Activated naive CD8-positive, alpha-beta T cell treated with anti-CD3 and anti-CD28 coated beads, Interleukin-2, amount 10 ng/mL, durations not matched to agents 7 days and 5 days (primary cell): ENCODE data around the gene GIGYF2. TPM values are rescaled to one million over a fixed set of nuclear protein-coding genes. Genes with fewer than 3 reads are reported as not detected.
A peak's percentile ranks its signal among the peaks of the same experiment; 100 is the strongest.

Source experiments
- ATAC-seq: fragments of 150-1000 bp; cut with Tn5 transposase; one replicate; pipeline ENCODE4 v1.10.0; 2021; ENCODE audit warnings: low read depth, moderate library complexity
- POLR2A ChIA-PET: fragments of 350-600 bp; sonication (Branson Sonifier 250); formaldehyde crosslinking; loops from one replicate; lab custom pipeline; 2021; ENCODE audit warnings: antibody characterized with exemption; lab: Charles Lee
- DNase-seq: peaks from one replicate; pipeline ENCODE4 v3.0.0; 2021
- H3K27ac Mint-ChIP-seq: one replicate; pipeline ENCODE4 v1.8.0; 2022; ENCODE audit warnings: mild to moderate bottlenecking, mixed read lengths
- H3K27me3 Mint-ChIP-seq: one replicate; pipeline ENCODE4 v1.8.0; 2022; ENCODE audit warnings: mild to moderate bottlenecking, moderate library complexity, mixed read lengths
- H3K36me3 Mint-ChIP-seq: one replicate; pipeline ENCODE4 v1.8.0; 2021; ENCODE audit warnings: mild to moderate bottlenecking, mixed read lengths
- H3K4me1 Mint-ChIP-seq: one replicate; pipeline ENCODE4 v1.8.0; 2021; ENCODE audit warnings: mixed read lengths
- H3K4me3 Mint-ChIP-seq: one replicate; pipeline ENCODE4 v1.8.0; 2022; ENCODE audit warnings: mild to moderate bottlenecking, moderate library complexity, mixed read lengths
- H3K9me3 Mint-ChIP-seq: one replicate; pipeline ENCODE4 v1.8.0; 2021; ENCODE audit warnings: mixed read lengths
- total RNA-seq, 2 experiments: library from RNA; stranded (reverse); gene quantifications; one replicate each; pipeline ENCODE4 v1.2.3, GENCODE V29; 2021

Gene GIGYF2
- total RNA-seq = 10 to 100 TPM; 66.8 to 67.5 TPM

- peak within 1 kb of the TSS; percentile 92 for H3K4me3 Mint-ChIP-seq
- peaks cover 27% of the 10 kb centered on the region for H3K4me1 Mint-ChIP-seq
- POLR2A ChIA-PET = interaction anchor here (0.7 to 1.1 kb wide), 3 partner anchors 11 to 364 kb away, joined by 3 to 4 read pairs (median 4); no protein-coding TSS in a partner anchor
- H3K27ac Mint-ChIP-seq = peak within 1 kb of the TSS; percentile 84
- H3K27me3 Mint-ChIP-seq = no peaks in the 10 kb centered on the region
- H3K36me3 Mint-ChIP-seq = peaks cover 11% of the 10 kb centered on the region
- DNase-seq (peak; percentile 94), ATAC-seq (peak; percentile 88)
- H3K9me3 Mint-ChIP-seq = peaks cover 2% of the 10 kb centered on the region
These were observed at the start of gene GIGYF2 for GRCh38 chr2:232697059-232697806. GIGYF2 (plus strand) TSS chr2:232697331; CDS start chr2:232735198, 37,867 bp downstream.

GRCh38 chr2:232649033-232649432 is 48.1 kb upstream of the GIGYF2 start:
- Mint-ChIP-seq H3K36me3 (no peaks in the 10 kb centered on the region), H3K27me3 (no peaks in the 10 kb centered on the region), H3K4me3 (no peak overlapping the region), H3K27ac (no peak overlapping the region), H3K4me1 (no peaks in the 10 kb centered on the region), H3K9me3 (no peaks in the 10 kb centered on the region)
- DNase-seq (no peak), ATAC-seq (no peak)
- POLR2A ChIA-PET = no interaction called here

GRCh38 chr2:232652505-232652851 is 44.7 kb upstream of the GIGYF2 start:
- no peaks in the 10 kb centered on the region for H3K9me3 Mint-ChIP-seq
- POLR2A ChIA-PET = no interaction called here
- H3K4me3 Mint-ChIP-seq = no peak overlapping the region
- no peak overlapping the region for H3K27ac Mint-ChIP-seq
- H3K36me3 Mint-ChIP-seq = no peaks in the 10 kb centered on the region
- no peaks in the 10 kb centered on the region for H3K4me1 Mint-ChIP-seq
- ATAC-seq = no peak
- DNase-seq = no peak
- no peaks in the 10 kb centered on the region for H3K27me3 Mint-ChIP-seq

GRCh38 chr2:232653441-232653840 is 43.7 kb upstream of the GIGYF2 start:
- POLR2A ChIA-PET = no interaction called here
- Mint-ChIP-seq H3K9me3 (no peaks in the 10 kb centered on the region), H3K27ac (no peak overlapping the region), H3K4me3 (no peak overlapping the region), H3K27me3 (no peaks in the 10 kb centered on the region), H3K36me3 (no peaks in the 10 kb centered on the region), H3K4me1 (no peaks in the 10 kb centered on the region)
- ATAC-seq = no peak
- no peak for DNase-seq

GRCh38 chr2:232655392-232655791 is 41.7 kb upstream of the GIGYF2 start:
- Mint-ChIP-seq H3K27ac (no peak overlapping the region), H3K27me3 (peaks cover 3% of the 10 kb centered on the region), H3K36me3 (no peaks in the 10 kb centered on the region), H3K4me1 (no peaks in the 10 kb centered on the region), H3K4me3 (no peak overlapping the region), H3K9me3 (no peaks in the 10 kb centered on the region)
- POLR2A ChIA-PET = no interaction called here
- ATAC-seq (no peak), DNase-seq (no peak)

- Mint-ChIP-seq H3K4me3 (no peak overlapping the region), H3K36me3 (no peaks in the 10 kb centered on the region), H3K27ac (no peak overlapping the region), H3K27me3 (peaks cover 3% of the 10 kb centered on the region), H3K9me3 (no peaks in the 10 kb centered on the region), H3K4me1 (no peaks in the 10 kb centered on the region)
- POLR2A ChIA-PET = no interaction called here
- ATAC-seq (no peak), DNase-seq (no peak)
These were observed 38.8 kb upstream of the GIGYF2 start for GRCh38 chr2:232658217-232658785.

- H3K9me3 Mint-ChIP-seq = no peaks in the 10 kb centered on the region
- POLR2A ChIA-PET = no interaction called here
- ATAC-seq (no peak), DNase-seq (no peak)
- H3K4me1 Mint-ChIP-seq = no peaks in the 10 kb centered on the region
- H3K4me3 Mint-ChIP-seq = no peak overlapping the region
- H3K27me3 Mint-ChIP-seq = peaks cover 3% of the 10 kb centered on the region
- H3K27ac Mint-ChIP-seq = no peak overlapping the region
- no peaks in the 10 kb centered on the region for H3K36me3 Mint-ChIP-seq
These were observed 37.8 kb upstream of the GIGYF2 start for GRCh38 chr2:232659359-232659758.

GRCh38 chr2:232662486-232663260 is 34.5 kb upstream of the GIGYF2 start:
- H3K27me3 Mint-ChIP-seq = peaks cover 3% of the 10 kb centered on the region
- ATAC-seq = no peak
- no peak overlapping the region for H3K27ac Mint-ChIP-seq
- no peaks in the 10 kb centered on the region for H3K9me3 Mint-ChIP-seq
- POLR2A ChIA-PET = no interaction called here
- H3K4me3 Mint-ChIP-seq = no peak overlapping the region
- no peaks in the 10 kb centered on the region for H3K36me3 Mint-ChIP-seq
- H3K4me1 Mint-ChIP-seq = no peaks in the 10 kb centered on the region
- DNase-seq = no peak

- DNase-seq = no peak
- POLR2A ChIA-PET = no interaction called here
These were observed 30.9 kb upstream of the GIGYF2 start for GRCh38 chr2:232666051-232666805.

GRCh38 chr2:232667989-232668583 is 29.0 kb upstream of the GIGYF2 start:
- ATAC-seq (no peak), DNase-seq (no peak)
- POLR2A ChIA-PET = no interaction called here
- H3K4me3 Mint-ChIP-seq = no peak overlapping the region
- no peaks in the 10 kb centered on the region for H3K9me3 Mint-ChIP-seq
- peaks cover 2% of the 10 kb centered on the region for H3K4me1 Mint-ChIP-seq
- H3K36me3 Mint-ChIP-seq = no peaks in the 10 kb centered on the region
- H3K27ac Mint-ChIP-seq = no peak overlapping the region
- H3K27me3 Mint-ChIP-seq = peaks cover 7% of the 10 kb centered on the region

More at GRCh38 chr2:232666051-232666805, 30.9 kb upstream of the GIGYF2 start:
- H3K9me3 Mint-ChIP-seq = no peaks in the 10 kb centered on the region
- peaks cover 2% of the 10 kb centered on the region for H3K4me1 Mint-ChIP-seq
- no peak for ATAC-seq
- H3K36me3 Mint-ChIP-seq = no peaks in the 10 kb centered on the region
- H3K4me3 Mint-ChIP-seq = no peak overlapping the region
- peaks cover 7% of the 10 kb centered on the region for H3K27me3 Mint-ChIP-seq
- H3K27ac Mint-ChIP-seq = no peak overlapping the region

GRCh38 chr2:232668805-232669444 is 28.2 kb upstream of the GIGYF2 start:
- H3K27me3 Mint-ChIP-seq = peaks cover 12% of the 10 kb centered on the region
- no peak for ATAC-seq
- peaks cover 3% of the 10 kb centered on the region for H3K4me1 Mint-ChIP-seq
- no peak for DNase-seq
- H3K27ac Mint-ChIP-seq = no peak overlapping the region
- H3K36me3 Mint-ChIP-seq = no peaks in the 10 kb centered on the region
- H3K4me3 Mint-ChIP-seq = no peak overlapping the region
- no peaks in the 10 kb centered on the region for H3K9me3 Mint-ChIP-seq
- POLR2A ChIA-PET = interaction anchor here (0.8 kb wide), 1 partner anchor 65 kb away, joined by 3 read pairs; no protein-coding TSS in a partner anchor

GRCh38 chr2:232672588-232672987 is 24.5 kb upstream of the GIGYF2 start:
- DNase-seq (no peak), ATAC-seq (no peak)
- peaks cover 13% of the 10 kb centered on the region for H3K4me1 Mint-ChIP-seq
- POLR2A ChIA-PET = no interaction called here
- no peak overlapping the region for H3K27ac Mint-ChIP-seq
- H3K27me3 Mint-ChIP-seq = peaks cover 15% of the 10 kb centered on the region
- no peak overlapping the region for H3K4me3 Mint-ChIP-seq
- H3K9me3 Mint-ChIP-seq = no peaks in the 10 kb centered on the region
- H3K36me3 Mint-ChIP-seq = no peaks in the 10 kb centered on the region
